Endothelial cell of umbilical vein (primary cell): Measurements from ENCODE around the gene CALY. TPM values are rescaled to one million over a fixed set of nuclear protein-coding genes. Genes with fewer than 3 reads are reported as not detected.

ENCODE experiments used
- BruUV-seq: library from RNA; stranded (reverse); fragments of 400-500 nt; replicated peaks from 2 replicates; lab custom pipeline; 2021; lab: Mats Ljungman, UMichigan
- CTCF ChIA-PET: fragments of 300-600, 350-600 bp; sonication (Branson Sonifier 250); formaldehyde crosslinking; loops from one replicate; lab custom pipeline; 2021; ENCODE audit warnings: antibody characterized with exemption, inconsistent platforms; lab: Charles Lee
- POLR2A ChIA-PET: fragments of 300-600, 350-600 bp; sonication (Branson Sonifier 250); formaldehyde crosslinking; loops from one replicate; lab custom pipeline; 2021; ENCODE audit warnings: antibody characterized with exemption, inconsistent platforms; lab: Charles Lee
- DNase-seq: peaks from one replicate; pipeline ENCODE4 v3.0.0-alpha.2; 2011; ENCODE audit warnings: low read depth, low spot score
- FAIRE-seq: peaks from 2 replicates; lab custom pipeline; 2011; peaks lifted over from hg19 to GRCh38; lab: Jason Lieb, UNC
- H2AFZ ChIP-seq: 2 replicates; pipeline ENCODE4 v1.6.0; 2012; ENCODE audit warnings: low read depth, low read length, control low read depth, inconsistent platforms
- H3K27ac ChIP-seq: 2 replicates; pipeline ENCODE4 v1.5.1; 2011; ENCODE audit warnings: low read depth, mild to moderate bottlenecking, control low read depth, low read length, moderate library complexity; ENCODE audit not compliant: insufficient read depth
- H3K27me3 ChIP-seq, 2 experiments: 2 replicates each; pipeline versions ENCODE4 v1.6.0 to v1.6.1; 2011; ENCODE audit warnings: low read length in 2 of 2, mixed read lengths in 1 of 2; ENCODE audit not compliant: control insufficient read depth in 2 of 2, insufficient read depth in 2 of 2
- H3K36me3 ChIP-seq, 2 experiments: 2 replicates in 1 of 2; 3 replicates in 1 of 2; pipeline ENCODE4 v1.5.1; 2011; ENCODE audit warnings: low read length in 2 of 2, mild to moderate bottlenecking in 1 of 2, moderate library complexity in 1 of 2; ENCODE audit not compliant: control insufficient read depth in 2 of 2, insufficient read depth in 2 of 2; ENCODE audit errors: extremely low read depth in 1 of 2
- H3K4me1 ChIP-seq: 3 replicates; pipeline ENCODE4 v1.5.1; 2011; ENCODE audit warnings: mild to moderate bottlenecking, low read length; ENCODE audit not compliant: control insufficient read depth, insufficient read depth; ENCODE audit errors: extremely low read depth
- H3K4me2 ChIP-seq: 2 replicates; pipeline ENCODE4 v1.6.1; 2011; ENCODE audit warnings: low read length, control low read depth, mixed read lengths; ENCODE audit not compliant: insufficient read depth
- H3K4me3 ChIP-seq, 3 experiments: fragments of 200-600 bp in 1 of 3; sonication (generic), shearing (Covaris generic) in 1 of 3; replicated peaks in 1 of 3; 2 replicates each; pipeline ENCODE4 v1.5.1; 2011 to 2016; ENCODE audit warnings: control low read depth in 3 of 3, low read length in 3 of 3, mild to moderate bottlenecking in 2 of 3, inconsistent platforms in 1 of 3, low read depth in 1 of 3, moderate library complexity in 1 of 3; ENCODE audit not compliant: insufficient read depth in 1 of 3
- H3K79me2 ChIP-seq: 2 replicates; pipeline ENCODE4 v1.6.0; 2012; ENCODE audit warnings: low read length, inconsistent platforms; ENCODE audit not compliant: control insufficient read depth, insufficient read depth
- H3K9ac ChIP-seq: replicated peaks from 2 replicates; pipeline ENCODE3; 2011; ENCODE audit warnings: low read length, control low read depth; ENCODE audit not compliant: insufficient read depth; ENCODE audit errors: extremely low read depth
- H3K9me1 ChIP-seq: replicated peaks from 3 replicates; pipeline ENCODE4 v1.6.0; 2011; ENCODE audit warnings: mild to moderate bottlenecking, low read length; ENCODE audit not compliant: control insufficient read depth, insufficient read depth; ENCODE audit errors: extremely low read depth
- H3K9me3 ChIP-seq: replicated peaks from 2 replicates; pipeline ENCODE4 v1.5.1; 2012; ENCODE audit warnings: low read length, inconsistent platforms; ENCODE audit not compliant: control insufficient read depth, insufficient read depth
- H4K20me1 ChIP-seq: replicated peaks from 2 replicates; pipeline ENCODE3; 2011; ENCODE audit warnings: mild to moderate bottlenecking, low read length; ENCODE audit not compliant: control insufficient read depth, insufficient read depth; ENCODE audit errors: extremely low read depth
- CTCF ChIP-seq, 2 donors: IDR thresholded peaks; 1 replicate in 1 of 2; 2 replicates in 1 of 2; pipeline ENCODE4 v1.5.1; 2011; ENCODE audit warnings: low read length in 2 of 2, mild to moderate bottlenecking in 2 of 2, moderate library complexity in 2 of 2, control low read depth in 1 of 2, inconsistent platforms in 1 of 2, low read depth in 1 of 2; ENCODE audit not compliant: insufficient read depth in 1 of 2; ENCODE audit errors: extremely low read depth in 1 of 2
- EZH2 ChIP-seq: IDR thresholded peaks from 2 replicates; pipeline ENCODE4 v1.6.1; 2012; ENCODE audit warnings: borderline replicate concordance, low read depth, mild to moderate bottlenecking, moderate library complexity, low read length, inconsistent platforms; ENCODE audit not compliant: severe bottlenecking
- FOS ChIP-seq: IDR thresholded peaks from 2 replicates; pipeline ENCODE4 v1.6.1; 2011; ENCODE audit warnings: mild to moderate bottlenecking, low read length, moderate library complexity, borderline replicate concordance; ENCODE audit not compliant: insufficient read depth
- GATA2 ChIP-seq: IDR thresholded peaks from 2 replicates; pipeline ENCODE4 v1.7.0; 2011; ENCODE audit warnings: low read depth, mild to moderate bottlenecking, moderate library complexity, mixed read lengths, low read length; ENCODE audit not compliant: insufficient read length, insufficient read depth
- JUN ChIP-seq: IDR thresholded peaks from 2 replicates; pipeline ENCODE4 v1.6.1; 2011; ENCODE audit warnings: borderline replicate concordance, low read depth; ENCODE audit not compliant: insufficient read length, insufficient read depth
- MAX ChIP-seq: IDR thresholded peaks from 2 replicates; pipeline ENCODE4 v1.6.1; 2011; ENCODE audit not compliant: insufficient read depth, insufficient read length
- MYC ChIP-seq: IDR thresholded peaks from one replicate; pipeline ENCODE4 v1.6.1; 2011; ENCODE audit warnings: mild to moderate bottlenecking, low read depth, low read length
- POLR2A ChIP-seq: IDR thresholded peaks from 2 replicates; pipeline ENCODE4 v1.6.1; 2012; ENCODE audit warnings: low read depth, mild to moderate bottlenecking, control low read depth, low read length
- POLR2AphosphoS5 ChIP-seq: IDR thresholded peaks from 2 replicates; pipeline ENCODE4 v1.6.1; 2012; ENCODE audit warnings: low read depth, mild to moderate bottlenecking, control low read depth, low read length, moderate library complexity; ENCODE audit not compliant: insufficient read depth
- dilution Hi-C: fragments of 300-500 bp; cut with MboI; formaldehyde crosslinking; loops from one replicate; pipeline ENCODE4 v1.15.0; 2019; ENCODE audit warnings: low sequenced_read_pairs; ENCODE audit not compliant: extremely low pct_ligation_motif_present
- intact Hi-C: fragments of 100-400 bp; cut with micrococcal nuclease; formaldehyde crosslinking; loops from one replicate; pipeline ENCODE4 v1.10.0; 2022
- polyA plus RNA-seq, 4 experiments: library from polyadenylated mRNA; depleted of rRNA in 3 of 4; stranded (reverse) in 3 of 4; unstranded in 1 of 4; fragments of >200 nt; gene quantifications; 2 replicates each; pipeline versions ENCODE4 v1.2.1 to v1.2.3, GENCODE V29; 2011 to 2012; ENCODE audit warnings: missing spikeins in 1 of 4
- total RNA-seq: library from RNA; stranded (reverse); gene quantifications from 2 replicates; pipeline ENCODE4 v1.2.3, GENCODE V29; 2021

The CALY gene
- total and polyA plus RNA-seq, 2 donors (not counting 3 experiments of a cell fraction or from before 2014, with no cell fraction given) = not detected

DNA sequence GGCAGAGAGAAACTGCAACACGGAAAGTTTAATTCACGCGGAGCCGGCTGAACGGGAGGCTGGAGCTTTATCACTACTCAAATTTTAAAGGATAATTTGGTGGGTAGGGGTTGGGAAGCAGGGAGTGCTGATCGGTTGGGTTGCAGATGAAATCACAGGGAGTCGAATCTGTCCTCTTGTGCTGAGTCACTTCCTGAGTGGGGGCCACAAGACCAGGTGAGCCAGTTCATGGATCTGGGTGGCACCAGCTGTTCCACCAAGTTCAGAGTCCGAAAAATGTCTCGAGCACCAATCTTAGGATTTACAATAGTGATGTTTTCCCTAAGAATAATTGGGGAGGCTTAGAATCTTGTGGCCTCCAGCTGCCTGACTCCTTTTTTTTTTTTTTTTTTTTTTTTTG lies 6.9 kb upstream of the CALY start:
- CTCF ChIA-PET = interaction anchor here (0.6 to 1.3 kb wide), 2 partner anchors 10 to 14 kb away, joined by 3 to 5 read pairs; partner anchors contain the start of gene FUOM
- H3K4me3 ChIP-seq = no peak overlapping the region
- no peaks in the 10 kb centered on the region for H3K36me3 ChIP-seq
- dilution Hi-C loops = no loop called here
- FAIRE-seq (no peak), DNase-seq (no peak)
- no peaks in the 10 kb centered on the region for H4K20me1 ChIP-seq
- no peak for TF ChIP-seq JUN
- TF ChIP-seq FOS = no peak
- TF ChIP-seq MAX = no peak
- no peak for TF ChIP-seq POLR2A
- TF ChIP-seq POLR2AphosphoS5 = no peak
- no peak for TF ChIP-seq GATA2
- TF ChIP-seq MYC = no peak
- H3K4me2 ChIP-seq = no peak overlapping the region
- H2AFZ ChIP-seq = no peak overlapping the region
- H3K9ac ChIP-seq = no peak overlapping the region
- intact Hi-C loops = no loop called here
- POLR2A ChIA-PET = interaction anchor here (0.7 kb wide), 1 partner anchor 35 kb away, joined by 5 read pairs; no protein-coding TSS in a partner anchor
- no peaks in the 10 kb centered on the region for H3K4me1 ChIP-seq
- no peaks in the 10 kb centered on the region for H3K79me2 ChIP-seq
- no peak overlapping the region for H3K27ac ChIP-seq
- H3K9me1 ChIP-seq = no peaks in the 10 kb centered on the region
- no peaks in the 10 kb centered on the region for H3K27me3 ChIP-seq
- no TSS peak for BruUV-seq
- no peaks in the 10 kb centered on the region for H3K9me3 ChIP-seq

GRCh38 chr10:133342942-133343341 lies 6.2 kb upstream of the CALY start:
- FAIRE-seq (no peak), DNase-seq (no peak)
- H2AFZ ChIP-seq = no peak overlapping the region
- no peaks in the 10 kb centered on the region for H4K20me1 ChIP-seq
- no peak overlapping the region for H3K4me2 ChIP-seq
- dilution Hi-C loops = no loop called here
- no peak overlapping the region for H3K27ac ChIP-seq
- no peaks in the 10 kb centered on the region for H3K79me2 ChIP-seq
- H3K9me1 ChIP-seq = no peaks in the 10 kb centered on the region
- H3K4me1 ChIP-seq = no peaks in the 10 kb centered on the region
- no peaks in the 10 kb centered on the region for H3K27me3 ChIP-seq
- ChIA-PET POLR2A (interaction anchor here (0.7 kb wide), 1 partner anchor 35 kb away, joined by 5 read pairs; no protein-coding TSS in a partner anchor), CTCF (interaction anchor here (0.6 to 1.3 kb wide), 2 partner anchors 10 to 15 kb away, joined by 3 to 5 read pairs; partner anchors contain the start of gene FUOM)
- intact Hi-C loops = no loop called here
- BruUV-seq = no TSS peak
- TF ChIP-seq POLR2AphosphoS5 (no peak), GATA2 (no peak), FOS (no peak), JUN (no peak), POLR2A (no peak), CTCF (IDR thresholded peaks at IDR 0.05; ENCODE audit: extremely low read depth in 1 of 2, insufficient read depth in 1 of 2, low read depth in 1 of 2, low read length in 2 of 2) (no peak), MAX (no peak), EZH2 (no peak), MYC (no peak)
- no peaks in the 10 kb centered on the region for H3K9me3 ChIP-seq
- no peak overlapping the region for H3K9ac ChIP-seq
- no peaks in the 10 kb centered on the region for H3K36me3 ChIP-seq
- H3K4me3 ChIP-seq = no peak overlapping the region
